Stimulated activated CD4-positive, alpha-beta T cell treated with anti-CD3 and anti-CD28 coated beads, Interleukin-15, amount 100 ng/mL, for 48 hours (primary cell): Measurements from ENCODE around the gene LTBP1.

Experiments used
- DNase-seq, 2 donors: peaks; one replicate each; pipeline ENCODE4 v3.0.0-alpha.2; 2020; ENCODE audit warnings: low read depth in 2 of 2

The LTBP1 gene

DNA sequence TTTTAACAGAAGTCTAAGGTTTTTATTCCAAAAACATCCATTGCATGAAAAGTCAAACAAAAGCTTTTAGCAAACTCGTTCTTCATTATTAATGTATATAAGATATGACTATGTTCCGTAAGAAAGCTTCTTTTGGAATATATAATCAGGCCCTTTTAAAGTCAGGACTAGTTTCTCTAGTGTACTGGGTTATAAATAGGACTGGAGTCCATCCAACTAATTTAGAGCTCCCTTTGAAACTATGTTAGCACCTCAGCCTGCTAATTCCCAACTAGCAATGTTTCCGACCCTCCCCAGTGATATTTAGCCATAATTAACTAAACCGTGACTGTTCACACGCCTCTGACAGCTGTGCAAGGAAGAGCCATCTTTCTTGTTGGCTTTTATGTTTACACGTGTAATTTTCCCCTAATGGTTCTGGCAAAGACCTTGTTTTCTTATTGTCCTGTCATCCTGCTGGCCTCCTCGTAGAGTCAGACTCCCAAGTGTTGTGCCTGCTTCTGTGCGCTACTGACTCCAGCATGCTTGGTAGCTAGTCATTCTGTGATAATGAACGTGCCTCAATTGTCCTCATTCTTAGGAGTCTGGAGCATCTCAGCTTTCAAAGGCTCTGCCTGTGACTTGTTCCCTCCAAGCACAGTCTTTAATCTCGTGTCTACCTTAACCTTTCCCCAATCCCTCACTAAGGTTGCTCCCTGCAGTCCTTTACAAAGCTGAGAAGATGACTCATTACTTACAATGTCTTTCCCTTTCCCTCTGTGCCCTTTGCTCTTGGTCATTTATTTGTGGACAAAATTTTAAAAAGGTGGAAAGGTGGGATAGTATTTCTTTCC is 357.5 kb downstream of the LTBP1 start:
- DNase-seq = no peak

DNA sequence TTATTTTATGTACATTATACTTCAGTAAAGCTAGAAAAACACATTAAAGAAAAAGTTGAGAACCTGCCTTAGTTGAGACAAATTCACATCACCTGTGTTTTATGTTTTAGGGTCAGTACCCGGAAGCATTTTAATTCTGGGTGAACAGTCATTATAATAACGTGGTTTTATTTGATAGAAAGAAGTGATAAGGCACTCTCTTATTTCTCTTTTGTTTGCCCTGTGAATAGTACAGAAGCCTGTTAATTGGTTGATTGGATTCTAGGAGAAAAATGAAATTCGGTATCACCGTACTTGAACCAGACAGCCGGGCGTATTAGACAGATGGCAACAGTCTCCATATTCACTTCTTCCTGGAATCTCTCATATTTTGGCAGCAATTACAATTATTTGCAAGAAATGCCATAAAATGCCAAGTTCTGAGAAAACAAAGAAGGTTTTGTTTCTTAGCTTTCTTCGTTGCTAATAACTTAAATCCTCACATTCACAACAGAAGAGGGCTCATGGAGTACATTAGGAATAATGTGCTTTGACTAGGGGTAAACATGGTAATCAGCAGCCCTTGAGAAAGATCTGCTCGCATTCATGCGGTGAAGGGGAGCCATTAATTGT is 361.0 kb downstream of the LTBP1 start:
- DNase-seq = no peak

DNA sequence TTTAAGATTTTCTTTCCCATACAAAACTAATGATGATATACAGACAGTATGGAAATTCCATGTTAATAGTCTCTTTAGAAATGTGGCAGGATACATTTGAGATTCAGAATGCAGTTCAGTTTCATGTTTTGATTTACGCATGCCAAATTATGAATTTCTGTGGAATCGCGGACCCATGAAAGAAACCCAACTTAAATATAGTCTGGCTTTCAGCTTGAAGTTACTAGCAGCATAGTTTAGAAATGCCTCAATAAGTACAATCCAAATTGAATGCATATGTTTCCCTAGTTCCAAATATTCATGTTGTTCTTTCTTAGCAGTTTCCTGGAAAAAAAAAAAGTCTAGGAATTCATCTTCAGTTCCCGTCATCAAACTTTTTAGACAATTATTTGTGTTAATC is 365.6 kb downstream of the LTBP1 start:
- DNase-seq = no peak

DNA sequence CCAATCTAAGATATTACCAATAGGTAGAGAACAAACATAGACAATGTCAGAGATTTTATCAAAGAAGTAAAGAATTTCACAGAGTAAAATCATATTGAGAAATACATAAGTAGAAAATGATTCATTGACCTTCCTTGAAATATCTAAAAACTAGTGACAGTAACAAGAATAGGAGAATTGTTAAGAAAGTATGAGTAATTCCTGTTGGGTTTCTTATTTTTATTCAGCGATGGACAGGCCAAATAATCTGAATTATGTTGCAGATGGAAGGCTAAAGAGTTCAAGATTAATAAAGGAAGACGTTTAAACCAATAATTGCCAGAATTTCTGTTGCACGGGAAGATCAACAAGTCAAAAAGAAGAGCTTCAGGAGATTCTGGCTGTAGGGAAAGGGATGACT is 366.3 kb downstream of the LTBP1 start:
- no peak for DNase-seq

DNA sequence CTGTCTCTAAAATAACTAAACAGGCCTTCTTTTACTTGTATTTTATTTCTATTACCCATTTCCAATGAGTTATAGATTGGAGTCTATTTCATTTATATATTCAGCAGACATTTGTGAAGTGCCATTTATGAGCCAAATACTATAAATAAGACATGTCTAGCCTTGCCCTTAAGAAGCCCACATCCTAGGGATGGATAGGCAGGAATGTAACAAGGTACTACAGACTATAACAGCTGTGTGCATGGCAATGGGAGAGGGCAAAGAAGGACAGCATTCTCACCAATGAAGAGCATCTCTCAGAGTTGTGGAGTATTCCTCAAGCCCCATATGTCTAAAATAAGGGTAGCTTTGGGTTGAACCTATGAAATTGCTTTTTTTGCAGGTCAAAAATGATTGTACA is 367.8 kb downstream of the LTBP1 start:
- no peak for DNase-seq

DNA sequence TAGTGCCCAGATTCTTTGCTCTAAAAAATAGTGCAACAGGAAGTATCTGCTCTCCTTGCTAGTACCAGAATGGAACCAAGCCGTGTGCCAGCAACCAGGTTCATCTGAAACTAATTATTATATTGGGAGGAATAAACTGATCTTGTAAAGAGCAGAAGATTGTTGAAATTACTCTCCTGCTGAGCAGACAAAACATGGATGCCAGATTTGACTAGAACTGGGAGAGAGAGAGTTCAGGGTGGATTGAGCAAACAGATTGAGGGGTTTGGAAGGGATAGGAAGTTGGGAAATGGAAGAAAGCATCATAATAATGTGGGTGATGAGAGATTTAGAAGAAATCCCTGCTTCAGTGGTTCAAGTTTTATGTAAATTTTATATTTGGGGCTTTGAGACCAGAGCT is 369.6 kb downstream of the LTBP1 start:
- DNase-seq = no peak

DNA sequence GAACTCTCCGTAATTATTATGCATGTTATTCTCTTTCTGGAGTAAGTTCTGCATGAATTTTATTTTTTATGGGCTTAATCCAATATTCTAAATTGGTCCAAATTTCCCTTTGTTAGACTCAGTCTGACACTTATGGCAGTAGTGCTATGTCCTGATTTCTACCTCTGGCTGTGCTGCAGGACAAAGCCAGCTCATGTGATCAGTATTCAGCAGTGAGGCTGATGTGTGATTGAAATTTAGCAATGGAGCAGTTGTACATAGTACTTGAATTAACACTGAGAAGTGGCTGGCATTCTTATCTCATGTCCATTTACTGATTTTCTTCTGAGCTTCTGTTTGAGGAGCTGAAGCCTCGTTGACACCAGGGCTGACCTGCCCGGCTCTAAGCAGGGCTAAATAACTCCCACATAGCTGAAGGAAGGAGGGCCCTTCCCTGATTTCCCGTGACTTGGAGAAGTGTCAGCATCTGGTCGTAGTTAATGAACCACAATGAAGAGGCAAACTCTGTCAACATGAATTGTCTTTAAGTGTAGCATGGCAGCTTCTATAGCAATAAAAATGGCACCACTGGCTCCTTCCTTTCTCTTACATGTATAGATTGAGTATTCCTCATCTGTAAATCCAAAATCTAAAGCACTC is 370.7 kb downstream of the LTBP1 start:
- DNase-seq = no peak

DNA sequence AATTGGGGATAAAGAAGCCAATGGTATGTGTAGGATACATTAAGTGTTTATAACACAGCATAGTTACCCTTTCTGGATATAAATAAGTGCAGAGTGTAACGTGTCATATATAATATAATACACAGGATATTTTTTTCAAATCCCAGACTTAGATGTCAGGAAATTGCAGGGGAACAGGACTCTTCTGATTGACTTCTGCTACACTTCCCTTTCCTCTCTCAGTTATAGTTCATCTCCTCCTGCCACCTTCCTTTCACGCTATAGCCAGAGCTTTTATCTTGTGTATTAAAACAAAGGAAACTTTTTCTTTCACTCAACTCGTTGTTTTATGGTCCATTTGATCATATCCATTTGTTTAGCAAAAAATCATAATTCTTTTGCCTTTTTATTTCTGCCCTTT is 371.7 kb downstream of the LTBP1 start:
- no peak for DNase-seq

DNA sequence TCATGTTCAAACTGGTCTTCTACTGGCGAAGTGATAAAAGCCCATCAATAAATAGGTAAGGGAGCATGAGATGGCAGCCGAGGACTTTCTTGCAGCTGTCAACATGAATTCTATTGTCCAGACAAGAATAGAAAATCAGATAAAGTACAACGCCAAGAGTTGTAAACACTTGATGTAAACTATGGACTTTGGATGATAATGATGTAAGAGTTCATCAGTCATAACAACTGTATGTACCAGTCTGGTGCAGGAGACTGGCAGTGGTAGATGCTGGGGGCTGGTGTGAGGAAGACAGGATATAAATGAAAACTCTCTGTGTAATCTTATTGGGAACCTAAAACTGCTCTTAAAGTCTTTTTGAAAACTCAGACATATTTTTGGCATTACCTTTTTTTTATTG is 373.8 kb downstream of the LTBP1 start:
- DNase-seq = no peak

DNA sequence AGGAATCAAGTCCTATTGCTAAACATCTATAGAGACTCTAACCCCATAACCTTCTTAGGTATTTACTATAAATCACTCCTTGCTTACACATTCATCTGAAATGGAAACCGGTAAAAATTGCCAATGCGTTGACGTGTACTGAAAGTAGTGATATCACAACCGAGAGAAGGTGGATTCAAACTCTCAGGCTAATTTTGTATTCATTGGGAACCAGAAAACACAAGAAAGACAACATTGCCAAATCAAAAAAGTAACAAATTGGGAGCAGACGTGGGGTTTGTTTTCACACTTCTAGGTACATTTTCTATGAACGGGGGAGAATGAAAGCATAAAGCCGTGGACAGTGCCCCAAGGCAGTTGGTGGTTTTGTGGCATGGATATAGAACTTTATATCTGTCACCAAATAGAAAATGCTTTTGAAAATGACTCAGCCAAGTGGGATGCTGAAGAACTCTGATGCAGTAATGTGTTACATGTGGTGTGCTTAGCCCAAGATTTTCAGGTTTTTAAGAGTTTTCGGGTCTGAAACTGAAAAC is 374.6 kb downstream of the LTBP1 start:
- DNase-seq = peak; percentile 10 to 15

DNA sequence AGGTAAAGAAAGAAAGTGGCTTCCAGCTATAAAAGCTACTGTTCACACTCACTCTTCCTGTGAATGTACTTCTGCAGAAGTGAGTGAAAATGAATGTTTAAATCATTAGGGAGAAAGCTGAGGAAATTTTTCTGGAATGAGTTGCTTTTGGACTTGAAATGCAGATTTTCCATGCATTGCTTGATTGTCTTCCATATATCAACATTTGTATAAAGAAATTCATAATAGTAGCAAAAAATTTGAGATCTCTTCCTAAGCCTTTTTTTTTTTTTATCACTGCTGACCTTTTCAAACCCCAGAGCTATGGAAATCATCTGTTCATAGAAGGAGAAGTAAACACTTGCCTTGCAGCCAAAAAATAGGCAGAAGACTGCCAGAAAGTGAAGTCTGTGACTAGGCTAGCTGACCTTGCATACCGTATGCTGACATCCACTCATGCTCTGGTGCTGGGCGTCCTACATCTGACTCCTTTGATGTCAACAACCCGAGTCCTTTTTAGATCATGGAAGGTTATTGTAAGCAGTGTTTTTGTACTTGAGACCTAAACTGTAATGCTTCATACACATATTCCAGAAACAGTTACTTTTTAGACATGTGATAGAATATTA is 375.2 kb downstream of the LTBP1 start:
- no peak for DNase-seq

DNA sequence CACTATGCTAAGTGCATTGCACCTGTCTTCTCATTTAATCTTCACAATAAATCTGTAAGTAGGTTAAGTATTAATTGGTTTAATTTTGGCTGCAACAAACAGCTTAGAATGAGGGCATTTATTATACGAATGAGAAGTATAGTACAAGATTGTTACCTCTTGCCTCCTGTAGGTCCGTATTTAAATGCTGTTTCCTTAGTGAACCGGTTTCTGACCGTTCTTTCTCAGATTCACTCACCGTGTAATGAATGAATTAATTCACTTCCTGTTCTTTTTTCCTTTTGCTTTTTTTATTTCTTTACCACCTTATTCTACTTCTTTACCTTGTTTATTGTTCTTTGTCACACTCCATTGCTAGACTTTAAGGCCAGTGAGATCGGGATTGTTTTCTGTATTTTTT is 375.9 kb downstream of the LTBP1 start:
- DNase-seq = no peak

DNA sequence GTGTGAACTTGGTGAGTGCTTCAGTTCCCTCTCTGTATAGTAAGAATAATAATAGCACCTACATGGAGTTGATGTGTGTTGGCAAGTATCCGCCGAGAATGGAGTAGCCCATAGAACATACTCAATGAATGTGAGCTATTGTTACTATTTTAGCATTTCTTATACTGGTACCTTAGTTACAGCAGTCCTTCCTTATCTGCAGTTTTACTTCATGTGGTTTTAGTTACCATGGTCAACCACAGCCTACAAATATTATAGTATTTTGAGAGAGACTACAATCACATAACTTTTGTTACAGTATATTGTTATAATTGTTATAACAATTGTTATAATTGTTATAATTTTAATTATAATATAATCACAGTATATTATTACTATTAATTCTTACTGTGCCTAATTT is 377.2 kb downstream of the LTBP1 start:
- no peak for DNase-seq

DNA sequence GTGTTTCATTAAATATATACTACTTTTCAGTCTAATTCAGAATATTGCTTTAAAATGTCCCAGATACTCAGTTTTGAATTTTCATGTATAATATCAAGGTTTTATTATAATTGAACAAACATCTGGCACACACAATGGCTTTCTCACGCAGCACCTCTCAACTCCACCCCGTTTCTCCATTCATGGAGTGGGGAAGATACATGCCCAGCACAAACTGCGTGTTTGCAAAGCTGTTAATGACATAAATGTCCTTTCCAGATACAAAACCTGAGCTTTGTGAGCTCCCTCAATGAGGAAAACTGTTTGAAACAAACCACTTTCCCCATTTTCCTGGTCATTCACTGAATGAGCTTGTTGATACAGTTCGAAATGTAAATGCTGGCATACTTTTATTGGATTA is 379.3 kb downstream of the LTBP1 start:
- DNase-seq = no peak

DNA sequence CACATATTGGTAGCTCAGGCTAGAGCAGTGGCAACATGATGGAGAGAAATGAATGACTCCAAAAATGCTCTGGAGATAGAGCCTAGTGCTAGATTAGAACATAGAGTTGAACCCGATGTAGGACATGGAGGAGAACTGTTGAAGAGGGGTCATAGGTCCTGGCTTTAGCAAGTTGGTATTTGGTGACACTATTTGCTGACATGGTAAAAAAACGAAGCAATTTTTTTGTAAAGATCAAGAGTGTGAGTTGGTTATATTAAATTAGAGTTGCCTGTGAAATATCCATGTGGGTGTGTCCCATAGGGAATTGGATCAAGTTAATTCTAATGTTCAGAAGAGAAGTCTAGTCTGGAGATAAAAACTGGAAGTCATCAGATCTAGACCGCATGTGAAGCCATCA is 386.7 kb downstream of the LTBP1 start:
- no peak for DNase-seq

DNA sequence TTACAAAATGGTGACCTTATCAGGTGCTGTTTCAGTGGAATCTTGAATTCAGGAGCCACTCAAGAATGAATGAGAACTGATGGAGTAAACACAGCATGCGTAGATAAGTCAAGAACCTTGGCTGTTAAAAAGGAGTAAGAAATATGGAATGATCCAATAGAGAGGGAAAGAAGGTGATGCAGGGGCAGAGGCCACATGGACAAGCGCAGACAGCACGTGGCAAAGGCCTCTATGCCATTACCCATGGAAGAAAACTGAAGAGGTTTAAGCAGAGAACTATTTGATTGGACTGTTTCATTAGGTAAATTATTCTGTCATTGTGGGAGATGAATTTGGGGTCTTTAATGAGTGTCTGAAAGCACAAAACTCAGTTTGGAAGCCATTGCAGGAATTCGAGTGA is 387.3 kb downstream of the LTBP1 start:
- DNase-seq = no peak

DNA sequence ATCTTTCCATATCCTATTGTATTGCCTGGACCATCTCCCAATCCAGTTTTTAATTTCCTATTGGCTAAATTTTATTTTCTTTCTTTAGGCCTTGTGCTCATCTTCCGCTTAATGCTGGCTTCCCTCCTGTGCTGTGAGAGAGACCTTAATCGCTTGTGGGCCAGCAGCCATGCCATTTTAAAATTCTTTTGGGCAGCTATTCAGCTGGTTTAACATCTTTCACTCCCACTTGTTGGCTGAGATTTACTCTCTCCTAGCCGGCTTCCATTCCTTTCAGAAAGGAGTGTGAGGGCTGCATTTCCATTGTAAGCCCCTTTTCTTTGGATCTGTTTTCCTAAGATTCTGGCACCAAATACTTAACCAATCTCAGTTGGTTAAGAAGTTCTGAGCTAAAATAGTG is 388.8 kb downstream of the LTBP1 start:
- no peak for DNase-seq

DNA sequence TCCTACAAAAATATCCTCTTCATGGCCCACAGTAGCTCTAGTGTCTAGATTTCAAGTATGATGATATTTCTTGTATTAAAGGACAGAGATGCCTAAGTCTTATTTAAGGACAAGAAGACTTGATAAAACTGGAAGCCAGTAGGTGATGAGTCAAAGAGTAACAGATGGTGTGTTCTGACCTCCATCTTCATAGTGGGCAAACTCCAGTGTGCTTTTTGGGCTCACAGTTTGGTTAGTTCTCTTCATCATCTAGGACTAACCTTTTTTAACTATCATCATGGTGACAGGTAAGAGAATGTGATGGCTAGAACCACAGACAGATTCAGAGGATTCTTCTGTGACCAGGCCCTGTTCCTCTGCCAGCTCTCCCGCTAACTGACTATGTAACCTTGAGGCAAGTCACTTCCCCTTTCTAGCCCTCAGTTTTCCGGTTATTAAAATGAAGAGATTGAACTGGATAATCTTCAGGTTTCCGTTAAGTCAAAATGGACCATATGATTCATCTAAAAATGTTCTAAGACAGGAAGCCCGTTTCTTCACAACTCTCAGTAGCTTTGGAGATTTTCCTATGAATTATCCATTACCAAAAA is 389.4 kb downstream of the LTBP1 start:
- no peak for DNase-seq

DNA sequence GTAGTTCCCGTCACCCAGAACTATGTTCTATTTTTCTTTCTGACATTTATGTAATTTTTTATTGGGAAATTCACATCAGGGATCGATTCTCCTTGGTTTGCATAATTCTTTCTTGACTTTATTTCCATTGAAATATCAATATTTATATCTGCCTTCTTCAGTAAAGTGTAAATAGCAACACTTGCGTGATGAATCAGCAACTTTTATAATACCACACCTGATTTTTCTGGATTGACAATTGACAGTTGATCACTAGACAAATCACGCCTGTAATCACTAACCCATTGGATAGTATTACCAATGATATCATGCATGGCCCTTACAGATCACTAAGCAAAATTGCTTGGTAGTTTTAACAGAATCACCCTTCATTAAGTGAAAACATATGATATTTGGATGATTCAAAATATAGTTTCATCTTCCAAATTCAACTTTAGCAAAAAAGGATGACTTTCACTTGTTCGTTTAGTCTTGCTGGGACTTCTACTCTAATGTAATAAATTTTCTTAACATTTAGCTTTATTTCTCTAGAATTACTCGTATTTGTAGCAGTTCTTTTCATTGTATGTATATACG is 390.7 kb downstream of the LTBP1 start:
- DNase-seq = no peak

DNA sequence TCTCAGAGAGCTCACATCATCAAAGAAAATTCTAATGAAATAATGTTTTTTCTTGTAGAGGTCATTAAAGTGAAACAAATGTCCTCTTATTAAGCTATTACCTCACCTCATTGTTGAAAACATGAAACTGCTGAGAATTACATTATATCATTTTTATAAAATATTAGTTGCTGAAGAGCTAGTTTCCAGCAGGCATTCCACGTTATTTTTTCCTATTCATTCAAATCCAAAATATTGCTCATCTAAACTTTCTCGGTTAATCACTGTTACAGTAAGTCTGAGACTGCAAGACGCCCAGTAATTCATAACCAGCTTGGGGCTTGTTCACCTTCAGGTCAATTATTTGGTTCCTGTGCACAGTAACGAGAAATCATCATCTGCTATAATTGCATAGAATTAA is 391.2 kb downstream of the LTBP1 start:
- DNase-seq = no peak

DNA sequence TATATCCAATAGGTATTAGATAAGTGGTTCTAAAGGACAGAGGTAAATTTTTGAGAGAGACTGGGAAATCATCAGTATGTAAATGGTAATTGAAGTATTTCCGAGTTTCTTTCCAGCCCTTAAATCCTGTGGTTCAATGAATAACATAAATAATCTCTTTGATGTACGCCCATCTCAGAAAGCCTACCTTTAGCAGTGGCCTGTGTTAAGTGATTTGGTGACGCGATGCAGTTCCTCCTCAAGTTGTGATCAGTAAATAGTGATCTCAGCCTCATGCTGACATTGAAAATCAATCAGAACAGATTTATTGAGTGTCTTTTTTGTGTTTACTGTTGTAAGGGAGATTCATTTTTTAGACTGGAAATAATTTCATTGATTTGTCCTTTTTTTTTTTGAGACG is 392.5 kb downstream of the LTBP1 start:
- DNase-seq = no peak

DNA sequence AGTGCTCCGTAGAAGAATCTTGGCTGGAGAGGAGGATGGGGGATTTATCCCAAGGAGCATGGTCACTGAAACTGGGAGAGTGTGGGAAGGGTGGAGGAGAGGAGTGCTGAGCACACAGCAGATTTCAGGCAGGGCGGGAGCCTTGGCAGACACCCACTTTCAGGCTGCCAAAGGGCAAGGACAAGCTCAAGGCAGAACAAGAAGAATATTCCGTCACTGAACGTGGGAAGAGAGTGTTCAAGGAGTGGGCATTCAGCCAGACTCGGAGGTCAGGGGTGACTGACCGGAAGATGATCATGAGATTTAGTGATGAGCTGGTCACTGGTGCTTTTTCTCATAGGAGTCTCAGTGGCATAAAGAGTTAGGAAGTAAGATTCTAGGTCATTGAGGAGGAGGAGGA is 393.5 kb downstream of the LTBP1 start:
- no peak for DNase-seq
